Suprapubic skin (tissue), 4 donors: ENCODE data around the gene ALX3. TPM values are rescaled to one million over a fixed set of nuclear protein-coding genes. Genes with fewer than 3 reads are reported as not detected.

Experiments
- DNase-seq, 2 donors: peaks; one replicate each; pipeline ENCODE4 v3.0.0-alpha.2; 2019; ENCODE audit warnings: low spot score in 2 of 2
- H3K27ac ChIP-seq: fragments of 200-600 bp; sonication (generic); one replicate; pipeline ENCODE4 v1.5.1; 2019
- H3K27me3 ChIP-seq: fragments of 200-600 bp; sonication (generic); one replicate; pipeline ENCODE4 v1.5.1; 2019
- H3K36me3 ChIP-seq: fragments of 200-600 bp; sonication (generic); one replicate; pipeline ENCODE4 v1.5.1; 2019
- H3K4me1 ChIP-seq: fragments of 200-600 bp; sonication (generic); one replicate; pipeline ENCODE4 v1.5.1; 2019
- H3K4me3 ChIP-seq: fragments of 200-600 bp; sonication (generic); one replicate; pipeline ENCODE4 v1.5.1; 2019; ENCODE audit warnings: mild to moderate bottlenecking
- H3K9me3 ChIP-seq: fragments of 200-600 bp; sonication (generic); one replicate; pipeline ENCODE4 v1.5.1; 2019
- EP300 ChIP-seq: sonication (generic); formaldehyde crosslinking; IDR thresholded peaks from one replicate; pipeline ENCODE4 v1.6.1; 2017; ENCODE audit warnings: antibody characterized with exemption
- POLR2A ChIP-seq, 2 donors: fragments of 450-650 bp; IDR thresholded peaks; one replicate each; pipeline ENCODE4 v1.6.1; 2017; ENCODE audit warnings: antibody characterized with exemption in 2 of 2, mild to moderate bottlenecking in 2 of 2, moderate library complexity in 2 of 2
- POLR2AphosphoS5 ChIP-seq, 3 donors: sonication (generic); formaldehyde crosslinking; IDR thresholded peaks; one replicate each; pipeline ENCODE4 v1.6.1; 2017; ENCODE audit warnings: antibody characterized with exemption in 3 of 3
- WGBS: methylation state at CpG from one replicate; pipeline ENCODE4 v1.1.5; 2018; 5-methylcytosine and 5-hydroxymethylcytosine counted together
- total RNA-seq, 4 donors: library from RNA; depleted of rRNA; stranded (reverse); fragments of >200 nt; gene quantifications; one replicate each; pipeline ENCODE4 v1.1.0, GENCODE V29; 2016
- TF ChIP-seq, protein P1 (sequence below), 2 donors: fragments of 200-600 bp in 1 of 2; fragments of 450-650 bp in 1 of 2; sonication (generic) in 1 of 2; IDR thresholded peaks; one replicate each; pipeline ENCODE4 v1.5.1; 2016 to 2019; ENCODE audit warnings: antibody characterized with exemption in 2 of 2, mild to moderate bottlenecking in 1 of 2, moderate library complexity in 1 of 2

ALX3 gene
- total RNA-seq, 4 donors from 2014 or later, result 0.49 to 0.60 TPM; not detected in 2

DNA sequence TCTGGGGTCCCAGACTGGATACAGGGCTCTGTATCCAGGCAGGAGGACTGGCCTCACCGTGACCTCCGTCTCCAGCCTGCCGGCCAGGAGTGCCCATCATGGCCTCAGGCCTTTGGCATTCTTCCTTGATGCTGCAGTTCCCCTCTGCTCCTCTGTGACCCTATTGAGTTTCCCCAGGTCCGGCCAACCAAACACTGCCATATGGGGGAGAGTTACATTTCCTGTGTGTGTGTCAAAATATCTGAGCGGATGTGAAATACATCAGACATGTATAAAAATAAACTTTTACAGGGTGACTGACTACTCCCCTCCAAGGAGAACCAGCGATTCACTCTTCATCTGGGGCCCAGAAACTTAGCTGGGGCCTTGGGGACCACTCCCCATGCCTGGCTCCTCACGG lies 31.6 kb upstream of the ALX3 start:
- Histone ChIP-seq H3K27ac (no peak overlapping the region), H3K36me3 (no peaks in the 10 kb centered on the region), H3K4me1 (no peaks in the 10 kb centered on the region), H3K9me3 (no peaks in the 10 kb centered on the region), H3K27me3 (no peaks in the 10 kb centered on the region), H3K4me3 (no peak overlapping the region)
- WGBS, result 48% methylated on average over 4 of the region's 7 CpGs
- no peak for DNase-seq
- TF ChIP-seq POLR2A (IDR thresholded peaks at IDR 0.05) (no peak), POLR2AphosphoS5 (IDR thresholded peaks at IDR 0.05) (no peak), EP300 (no peak)
- TF ChIP-seq, protein P1, sequence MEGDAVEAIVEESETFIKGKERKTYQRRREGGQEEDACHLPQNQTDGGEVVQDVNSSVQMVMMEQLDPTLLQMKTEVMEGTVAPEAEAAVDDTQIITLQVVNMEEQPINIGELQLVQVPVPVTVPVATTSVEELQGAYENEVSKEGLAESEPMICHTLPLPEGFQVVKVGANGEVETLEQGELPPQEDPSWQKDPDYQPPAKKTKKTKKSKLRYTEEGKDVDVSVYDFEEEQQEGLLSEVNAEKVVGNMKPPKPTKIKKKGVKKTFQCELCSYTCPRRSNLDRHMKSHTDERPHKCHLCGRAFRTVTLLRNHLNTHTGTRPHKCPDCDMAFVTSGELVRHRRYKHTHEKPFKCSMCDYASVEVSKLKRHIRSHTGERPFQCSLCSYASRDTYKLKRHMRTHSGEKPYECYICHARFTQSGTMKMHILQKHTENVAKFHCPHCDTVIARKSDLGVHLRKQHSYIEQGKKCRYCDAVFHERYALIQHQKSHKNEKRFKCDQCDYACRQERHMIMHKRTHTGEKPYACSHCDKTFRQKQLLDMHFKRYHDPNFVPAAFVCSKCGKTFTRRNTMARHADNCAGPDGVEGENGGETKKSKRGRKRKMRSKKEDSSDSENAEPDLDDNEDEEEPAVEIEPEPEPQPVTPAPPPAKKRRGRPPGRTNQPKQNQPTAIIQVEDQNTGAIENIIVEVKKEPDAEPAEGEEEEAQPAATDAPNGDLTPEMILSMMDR (IDR thresholded peaks at IDR 0.05), result no peak

DNA sequence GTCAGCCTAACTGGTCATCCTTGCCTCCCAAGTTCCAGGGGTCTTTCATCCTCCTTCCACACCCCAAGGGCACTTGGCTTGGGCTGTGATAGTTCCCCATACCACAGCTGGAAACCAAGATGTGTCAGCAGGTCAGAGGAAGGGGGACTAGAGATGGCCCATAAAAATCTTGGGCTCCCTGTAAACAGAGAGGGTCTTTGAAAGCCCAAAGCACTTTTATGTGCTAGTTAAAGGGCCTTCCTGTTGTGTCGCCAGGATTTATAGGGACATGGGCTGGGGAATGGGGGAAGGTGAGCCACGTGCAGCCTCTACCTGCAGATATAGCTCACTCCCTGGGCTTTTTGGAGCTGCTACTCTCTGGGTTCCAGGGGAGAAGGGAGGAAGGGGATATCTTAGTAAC lies 29.9 kb upstream of the ALX3 start:
- WGBS, result 73% methylated on average over 2 of the region's 2 CpGs
- DNase-seq, result no peak
- Histone ChIP-seq H3K9me3 (no peaks in the 10 kb centered on the region), H3K36me3 (no peaks in the 10 kb centered on the region), H3K4me1 (no peaks in the 10 kb centered on the region), H3K4me3 (no peak overlapping the region), H3K27ac (no peak overlapping the region), H3K27me3 (peaks cover 4% of the 10 kb centered on the region)
- TF ChIP-seq POLR2A (IDR thresholded peaks at IDR 0.05) (no peak), EP300 (no peak), POLR2AphosphoS5 (IDR thresholded peaks at IDR 0.05) (no peak)
- TF ChIP-seq, protein P1 (IDR thresholded peaks at IDR 0.05), result no peak

DNA sequence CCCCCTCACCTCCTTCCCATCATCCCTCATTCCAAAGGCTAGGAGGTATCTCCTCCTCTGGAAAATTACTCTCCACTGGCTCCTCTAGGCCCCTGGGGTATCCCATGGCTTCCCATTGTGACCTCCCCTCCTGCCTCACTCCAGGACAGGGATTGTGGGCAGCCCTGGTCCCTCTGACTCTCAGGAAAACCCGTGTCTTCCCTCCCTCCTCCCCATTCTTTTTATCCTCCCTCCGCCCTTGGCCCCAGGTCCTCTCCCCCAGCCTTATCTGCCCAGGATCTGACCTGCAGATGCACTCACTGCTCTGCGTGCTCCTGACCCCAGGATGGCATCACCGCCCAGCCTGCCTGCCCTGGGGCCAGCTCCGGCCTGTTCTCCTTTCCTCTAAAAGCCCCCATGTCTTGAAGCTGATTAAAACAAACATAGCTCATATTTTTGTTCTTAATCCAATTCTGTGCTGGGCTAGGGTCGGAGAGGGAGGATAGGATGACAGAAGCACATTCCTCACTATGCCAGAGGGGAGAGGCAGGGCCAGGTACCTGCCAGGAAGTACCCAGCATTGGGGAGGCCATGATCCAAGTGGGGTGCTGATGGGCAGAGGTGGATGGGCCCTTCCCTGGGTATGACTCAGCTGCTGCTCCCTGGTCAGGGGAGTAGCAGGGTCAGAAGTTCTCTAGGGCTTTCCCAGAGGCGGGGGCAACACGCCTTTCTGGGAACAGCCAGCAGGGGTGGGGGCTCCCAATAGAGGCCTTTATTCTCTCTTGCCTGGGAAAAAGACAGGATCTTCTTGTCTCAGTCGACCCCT lies 28.0 kb upstream of the ALX3 start:
- TF ChIP-seq, protein P1 (IDR thresholded peaks at IDR 0.05), result no peak
- TF ChIP-seq EP300 (no peak), POLR2AphosphoS5 (IDR thresholded peaks at IDR 0.05) (no peak), POLR2A (IDR thresholded peaks at IDR 0.05) (no peak)
- 68% methylated on average over 9 of the region's 9 CpGs for WGBS
- peaks cover 14% of the 10 kb centered on the region for H3K27me3 ChIP-seq

DNA sequence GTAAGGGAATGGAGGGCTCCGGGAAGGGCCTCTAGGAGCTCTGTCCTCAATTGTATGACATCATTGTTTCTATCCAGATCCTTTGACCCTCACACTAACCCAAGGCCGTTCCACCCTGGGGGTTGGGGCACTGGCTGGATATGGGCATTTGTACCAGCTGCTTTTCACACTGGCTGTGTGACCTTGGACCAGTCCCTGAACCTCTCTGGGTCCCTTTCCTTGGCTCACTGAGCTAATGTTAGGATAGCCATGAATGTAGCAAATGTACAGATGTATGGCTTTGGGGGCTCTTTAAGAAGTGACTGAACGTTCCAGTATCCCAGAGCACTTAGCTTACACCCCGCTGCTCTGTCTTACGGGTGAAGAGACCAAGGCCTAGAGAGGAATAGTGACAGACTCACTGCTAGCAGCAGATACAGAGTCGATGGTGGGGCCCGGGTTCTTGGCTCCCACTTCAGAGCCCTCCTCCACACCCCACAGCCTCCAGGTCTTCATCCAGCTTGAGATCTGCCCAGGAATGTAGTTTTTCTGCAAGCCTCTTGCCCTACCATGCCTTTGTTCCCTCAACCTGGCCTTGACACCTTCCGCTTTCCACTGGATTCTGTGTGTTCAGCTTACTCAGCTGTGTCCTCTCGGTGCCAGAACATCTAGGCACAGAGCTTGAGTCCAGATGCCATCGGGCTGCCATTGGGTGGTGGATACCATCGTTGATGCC lies 27.2 kb upstream of the ALX3 start:
- Histone ChIP-seq H3K4me1 (no peaks in the 10 kb centered on the region), H3K4me3 (no peak overlapping the region), H3K36me3 (no peaks in the 10 kb centered on the region), H3K9me3 (no peaks in the 10 kb centered on the region), H3K27ac (no peak overlapping the region), H3K27me3 (peaks cover 14% of the 10 kb centered on the region)
- 69% methylated on average over 9 of the region's 11 CpGs for WGBS
- no peak for TF ChIP-seq POLR2AphosphoS5 (IDR thresholded peaks at IDR 0.05)
- DNase-seq, result no peak

More for the DNA sequence above, 28.0 kb upstream of the ALX3 start:
- no peaks in the 10 kb centered on the region for H3K36me3 ChIP-seq
- H3K9me3 ChIP-seq, result no peaks in the 10 kb centered on the region
- H3K27ac ChIP-seq, result no peak overlapping the region
- no peak for DNase-seq
- H3K4me3 ChIP-seq, result no peak overlapping the region
- no peaks in the 10 kb centered on the region for H3K4me1 ChIP-seq

DNA sequence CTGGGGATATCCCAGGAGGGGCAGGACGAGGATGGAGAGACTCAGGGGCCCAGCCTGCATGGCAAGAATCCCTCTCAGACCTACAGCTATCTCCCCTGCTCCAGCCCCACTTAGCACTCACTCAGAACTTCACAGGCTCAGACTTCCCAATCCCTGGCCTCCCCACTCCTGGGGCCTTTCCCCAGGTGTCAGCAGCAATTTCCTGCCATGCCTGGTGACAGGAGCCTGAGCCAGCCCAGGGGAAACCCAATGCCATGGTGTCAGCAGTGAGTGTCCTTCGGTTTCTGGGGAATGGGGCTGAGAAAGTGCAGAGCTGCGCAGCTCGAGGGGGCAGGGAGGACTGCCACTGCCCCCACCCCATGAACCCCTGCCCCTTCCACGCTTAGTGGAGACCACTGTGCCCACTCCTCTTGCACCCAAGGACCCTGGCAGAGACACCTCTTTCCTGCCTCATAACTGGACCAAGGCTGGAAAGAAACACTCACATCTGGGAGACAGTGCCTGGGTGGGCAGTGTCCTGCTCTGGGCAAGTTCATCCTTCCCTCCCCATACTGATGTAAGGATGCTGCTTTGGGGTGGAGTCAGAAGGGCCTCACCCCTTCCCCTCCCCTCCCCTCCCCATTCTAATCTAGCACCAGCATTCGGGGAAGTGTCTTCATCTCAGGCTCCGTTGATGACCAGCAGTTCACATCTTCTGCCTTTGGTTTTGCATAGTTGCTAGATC lies 24.6 kb upstream of the ALX3 start:
- Histone ChIP-seq H3K27ac (no peak overlapping the region), H3K4me3 (no peak overlapping the region), H3K36me3 (no peaks in the 10 kb centered on the region), H3K4me1 (no peaks in the 10 kb centered on the region), H3K9me3 (no peaks in the 10 kb centered on the region), H3K27me3 (peaks cover 14% of the 10 kb centered on the region)
- no peak for TF ChIP-seq POLR2A (IDR thresholded peaks at IDR 0.05)
- no peak for TF ChIP-seq EP300
- TF ChIP-seq, protein P1 (IDR thresholded peaks at IDR 0.05), result no peak
- no peak for TF ChIP-seq POLR2AphosphoS5 (IDR thresholded peaks at IDR 0.05)
- no peak for DNase-seq
- WGBS, result 63% methylated on average over 6 of the region's 7 CpGs
